Prostate gland (tissue), 2 donors: Measurements from ENCODE around the gene SLC25A23. TPM values are rescaled to one million over a fixed set of nuclear protein-coding genes. Genes with fewer than 3 reads are reported as not detected.

Source experiments
- DNase-seq: peaks from one replicate; pipeline ENCODE4 v3.0.0-alpha.2; 2019; ENCODE audit warnings: low spot score
- H3K27ac ChIP-seq, 2 donors: fragments of 200-600 bp; sonication (generic); 2 replicates each; pipeline ENCODE4 v1.5.1; 2017 to 2019
- H3K27me3 ChIP-seq: fragments of 200-600 bp; sonication (generic); replicated peaks from 2 replicates; pipeline ENCODE4 v1.5.1; 2019; ENCODE audit not compliant: insufficient read depth
- H3K36me3 ChIP-seq, 2 donors: fragments of 200-600 bp; sonication (generic); 1 replicate in 1 of 2; 2 replicates in 1 of 2; pipeline versions ENCODE4 v1.5.1 to v1.8.1; 2017 to 2019
- H3K4me1 ChIP-seq: fragments of 200-600 bp; sonication (generic); replicated peaks from 2 replicates; pipeline ENCODE4 v1.5.1; 2019
- H3K4me3 ChIP-seq, 2 donors: fragments of 200-600 bp; sonication (generic); 2 replicates each; pipeline ENCODE4 v1.5.1; 2017 to 2019
- H3K9me3 ChIP-seq: fragments of 200-600 bp; sonication (generic); 2 replicates; pipeline ENCODE4 v1.5.1; 2017
- POLR2A ChIP-seq: fragments of 450-650 bp; IDR thresholded peaks from one replicate; pipeline ENCODE4 v1.6.1; 2016; ENCODE audit warnings: antibody characterized with exemption, mild to moderate bottlenecking
- POLR2AphosphoS5 ChIP-seq: sonication (generic); formaldehyde crosslinking; IDR thresholded peaks from one replicate; pipeline ENCODE4 v1.6.1; 2017; ENCODE audit warnings: antibody characterized with exemption
- whole genome bisulfite sequencing: methylation state at CpG from one replicate; pipeline ENCODE4 v1.1.5; 2018; 5-methylcytosine and 5-hydroxymethylcytosine counted together
- intact Hi-C: fragments of 100-400 bp; cut with DNase I; formaldehyde crosslinking; loops from one replicate; pipeline ENCODE4 v1.14.2; 2022
- total RNA-seq, 2 donors: library from RNA; depleted of rRNA; stranded (reverse); fragments of >200 nt; gene quantifications; one replicate each; pipeline ENCODE4 v1.1.0, GENCODE V29; 2016
- TF ChIP-seq, protein P1 (sequence below), 4 experiments: fragments of 200-600 bp in 2 of 4; fragments of 450-650 bp in 2 of 4; sonication (generic) in 2 of 4; IDR thresholded peaks; 1 replicate in 3 of 4; 2 replicates in 1 of 4; pipeline ENCODE4 v1.5.1; 2016 to 2019; ENCODE audit warnings: antibody characterized with exemption in 4 of 4, mild to moderate bottlenecking in 2 of 4, moderate library complexity in 2 of 4

SLC25A23 gene
- total RNA-seq, 2 donors from 2014 or later, result 66.2 to 91.3 TPM

DNA sequence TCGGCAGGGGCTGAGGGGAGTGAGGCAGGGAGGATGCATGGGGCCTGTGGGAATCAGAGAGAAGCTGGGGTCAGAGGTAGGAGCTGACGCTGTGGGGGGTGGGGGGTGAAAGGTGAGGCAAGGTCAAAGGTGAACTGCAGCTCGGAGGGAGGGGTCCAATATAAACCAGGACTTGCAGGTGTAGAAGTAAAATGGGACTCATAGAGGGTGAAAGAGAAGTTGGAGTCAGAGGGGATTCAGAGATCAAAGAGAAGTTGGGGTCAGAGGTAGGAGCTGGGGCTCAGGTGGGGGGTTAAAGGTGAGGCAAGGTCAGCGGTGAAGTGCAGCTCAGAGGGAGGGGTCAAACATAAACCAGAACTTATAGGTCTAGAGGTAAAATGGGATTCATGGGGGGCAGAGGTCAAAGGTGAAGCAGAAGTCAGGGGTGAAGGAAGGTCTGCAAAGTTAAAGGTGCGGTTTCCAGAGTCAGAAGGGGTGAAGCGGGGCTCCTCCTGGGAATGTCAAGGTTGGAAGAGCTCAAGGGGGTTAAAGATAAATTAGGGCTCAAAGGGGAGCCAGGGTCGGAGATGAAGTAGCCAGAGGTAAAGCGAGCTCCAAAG, 34.9 kb upstream of the SLC25A23 start:
- DNase-seq, result no peak
- 83% methylated on average over 8 of the region's 8 CpGs for WGBS
- Histone ChIP-seq H3K4me1 (no peaks in the 10 kb centered on the region), H3K27me3 (no peaks in the 10 kb centered on the region), H3K36me3 (no peaks in the 10 kb centered on the region), H3K4me3 (no peak overlapping the region), H3K9me3 (no peaks in the 10 kb centered on the region), H3K27ac (no peak overlapping the region)
- TF ChIP-seq POLR2A, result no peak
- no peak for TF ChIP-seq POLR2AphosphoS5
- TF ChIP-seq, protein P1, sequence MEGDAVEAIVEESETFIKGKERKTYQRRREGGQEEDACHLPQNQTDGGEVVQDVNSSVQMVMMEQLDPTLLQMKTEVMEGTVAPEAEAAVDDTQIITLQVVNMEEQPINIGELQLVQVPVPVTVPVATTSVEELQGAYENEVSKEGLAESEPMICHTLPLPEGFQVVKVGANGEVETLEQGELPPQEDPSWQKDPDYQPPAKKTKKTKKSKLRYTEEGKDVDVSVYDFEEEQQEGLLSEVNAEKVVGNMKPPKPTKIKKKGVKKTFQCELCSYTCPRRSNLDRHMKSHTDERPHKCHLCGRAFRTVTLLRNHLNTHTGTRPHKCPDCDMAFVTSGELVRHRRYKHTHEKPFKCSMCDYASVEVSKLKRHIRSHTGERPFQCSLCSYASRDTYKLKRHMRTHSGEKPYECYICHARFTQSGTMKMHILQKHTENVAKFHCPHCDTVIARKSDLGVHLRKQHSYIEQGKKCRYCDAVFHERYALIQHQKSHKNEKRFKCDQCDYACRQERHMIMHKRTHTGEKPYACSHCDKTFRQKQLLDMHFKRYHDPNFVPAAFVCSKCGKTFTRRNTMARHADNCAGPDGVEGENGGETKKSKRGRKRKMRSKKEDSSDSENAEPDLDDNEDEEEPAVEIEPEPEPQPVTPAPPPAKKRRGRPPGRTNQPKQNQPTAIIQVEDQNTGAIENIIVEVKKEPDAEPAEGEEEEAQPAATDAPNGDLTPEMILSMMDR (IDR thresholded peaks at IDR 0.05), result no peak
- intact Hi-C loops, result no loop called here

DNA sequence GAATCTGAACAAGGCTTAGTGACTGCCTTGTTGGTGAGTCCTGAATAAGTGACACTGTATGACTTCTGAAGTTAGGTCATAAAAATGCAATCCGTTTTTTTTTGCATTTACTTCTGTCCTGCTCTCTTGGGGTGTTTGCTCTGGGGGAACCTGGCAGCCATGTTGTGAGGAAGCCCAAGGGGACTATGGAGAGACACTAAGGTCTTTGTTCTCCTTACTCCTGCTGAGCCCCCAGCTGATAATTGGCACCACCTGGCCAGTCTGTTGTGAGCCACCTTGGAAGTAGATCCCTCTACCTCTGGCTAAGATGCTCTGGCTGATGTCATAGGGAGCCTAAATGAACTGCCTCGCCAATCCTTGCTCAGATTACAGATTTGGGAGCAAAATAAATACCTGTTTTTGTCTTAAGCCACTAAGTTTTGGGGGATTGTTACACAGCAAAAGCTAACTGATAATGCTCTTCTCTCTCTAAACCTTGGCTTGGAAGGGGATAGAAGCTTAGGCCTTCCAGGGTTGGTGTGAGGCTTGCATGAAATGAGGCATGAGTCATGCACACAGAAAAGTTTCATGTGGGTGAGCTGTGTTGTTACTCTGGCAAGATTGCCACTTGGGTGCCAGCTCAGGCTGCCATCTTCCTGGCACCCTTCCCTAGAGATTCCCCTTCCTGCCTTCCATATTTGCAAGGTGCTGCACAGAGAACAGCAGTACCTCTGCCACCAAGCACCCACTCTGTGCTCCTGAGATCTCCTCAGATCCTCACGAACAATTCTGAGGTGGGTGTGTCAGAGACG, 32.4 kb upstream of the SLC25A23 start:
- Histone ChIP-seq H3K27ac (no peak overlapping the region), H3K36me3 (no peaks in the 10 kb centered on the region), H3K27me3 (no peaks in the 10 kb centered on the region), H3K9me3 (no peaks in the 10 kb centered on the region), H3K4me3 (no peak overlapping the region), H3K4me1 (no peaks in the 10 kb centered on the region)
- WGBS, result 77% methylated on average over 4 of the region's 4 CpGs
- DNase-seq, result no peak
- intact Hi-C loops, result no loop called here
- TF ChIP-seq, protein P1 (IDR thresholded peaks at IDR 0.05), result no peak
- no peak for TF ChIP-seq POLR2AphosphoS5
- no peak for TF ChIP-seq POLR2A

DNA sequence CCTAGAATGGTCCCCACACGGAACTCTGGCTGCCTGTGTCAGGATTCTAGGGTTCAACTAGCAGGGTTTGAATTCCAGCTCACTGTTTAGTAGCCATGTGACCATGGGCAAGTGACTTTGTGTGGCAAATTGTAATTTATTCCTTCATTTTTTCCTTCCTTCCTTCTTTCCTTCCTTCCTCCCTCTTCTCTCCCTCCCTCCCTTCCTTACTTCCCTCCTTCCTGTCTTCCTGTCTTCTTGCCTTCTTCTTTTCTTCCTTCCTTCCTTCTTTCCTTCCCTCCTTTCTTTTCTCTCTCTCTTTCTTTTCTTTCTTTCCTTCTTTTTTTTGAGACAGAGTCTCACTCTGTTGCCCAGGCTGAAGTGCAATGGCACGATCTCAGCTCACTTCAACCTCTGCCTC, 30.5 kb upstream of the SLC25A23 start:
- H3K27ac ChIP-seq, result no peak overlapping the region
- H3K4me3 ChIP-seq, result no peak overlapping the region
- WGBS, result 66% methylated on average over 2 of the region's 2 CpGs
- H3K27me3 ChIP-seq, result no peaks in the 10 kb centered on the region
- no peak for DNase-seq
- TF ChIP-seq, protein P1 (IDR thresholded peaks at IDR 0.05), result no peak
- TF ChIP-seq POLR2A (no peak), POLR2AphosphoS5 (no peak)
- intact Hi-C loops, result no loop called here
- no peaks in the 10 kb centered on the region for H3K36me3 ChIP-seq
- H3K4me1 ChIP-seq, result no peaks in the 10 kb centered on the region
- no peaks in the 10 kb centered on the region for H3K9me3 ChIP-seq

DNA sequence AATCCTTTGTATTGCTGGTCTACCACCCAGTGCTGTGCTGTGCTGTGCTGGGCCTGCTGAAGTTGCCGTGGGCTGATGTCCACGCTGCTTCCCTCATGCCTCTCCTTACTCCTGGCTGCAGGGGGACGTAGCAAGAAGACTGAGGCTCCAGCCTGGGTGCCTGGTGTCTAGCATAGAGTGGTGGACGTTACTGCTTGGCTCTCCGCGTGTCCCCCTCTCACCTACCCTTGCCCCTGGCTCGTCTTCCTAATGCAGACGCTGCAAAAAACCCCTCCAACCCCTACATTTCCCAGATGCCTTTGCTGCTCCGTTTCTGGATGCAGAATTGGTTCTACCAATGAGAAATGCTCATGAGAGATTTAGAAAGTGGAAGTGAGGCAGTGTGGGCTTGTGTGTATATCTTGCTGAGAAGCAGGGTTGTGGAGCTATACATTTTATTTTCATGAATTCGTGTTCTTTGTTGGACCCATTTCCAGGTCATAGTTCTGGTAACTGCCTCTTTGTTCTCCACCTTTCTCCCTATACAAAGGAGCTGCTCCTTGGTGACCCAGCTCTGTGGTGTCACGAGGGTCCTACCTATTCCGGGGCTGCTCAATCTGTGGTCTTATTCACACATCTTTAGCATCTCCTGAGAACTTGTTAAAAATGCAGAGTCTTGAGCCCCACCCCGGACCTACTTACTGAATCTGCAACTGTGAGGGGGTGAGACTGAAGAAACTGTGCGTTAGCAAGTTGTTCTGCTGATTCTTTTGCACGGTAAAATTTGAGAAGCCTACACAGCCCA, 29.9 kb upstream of the SLC25A23 start:
- no peak overlapping the region for H3K4me3 ChIP-seq
- intact Hi-C loops, result no loop called here
- no peaks in the 10 kb centered on the region for H3K9me3 ChIP-seq
- TF ChIP-seq, protein P1 (IDR thresholded peaks at IDR 0.05), result no peak
- TF ChIP-seq POLR2A (no peak), POLR2AphosphoS5 (no peak)
- no peak for DNase-seq
- no peaks in the 10 kb centered on the region for H3K4me1 ChIP-seq
- H3K27me3 ChIP-seq, result no peaks in the 10 kb centered on the region
- H3K36me3 ChIP-seq, result no peaks in the 10 kb centered on the region
- H3K27ac ChIP-seq, result no peak overlapping the region
- WGBS, result 46% methylated on average over 15 of the region's 15 CpGs
